GM18868 (cell line): Measurements from ENCODE around the gene ZBTB32.

Experiments
- ATAC-seq: cut with Tn5 transposase; IDR thresholded peaks from one replicate; pipeline ENCODE4 v1.9.1; 2021; ENCODE audit warnings: mild to moderate bottlenecking, moderate library complexity; ENCODE audit not compliant: unreplicated experiment

Gene ZBTB32

GRCh38 chr19:35751839-35752745 lies 47.7 kb downstream of the ZBTB32 start:
- no peak for ATAC-seq

DNA sequence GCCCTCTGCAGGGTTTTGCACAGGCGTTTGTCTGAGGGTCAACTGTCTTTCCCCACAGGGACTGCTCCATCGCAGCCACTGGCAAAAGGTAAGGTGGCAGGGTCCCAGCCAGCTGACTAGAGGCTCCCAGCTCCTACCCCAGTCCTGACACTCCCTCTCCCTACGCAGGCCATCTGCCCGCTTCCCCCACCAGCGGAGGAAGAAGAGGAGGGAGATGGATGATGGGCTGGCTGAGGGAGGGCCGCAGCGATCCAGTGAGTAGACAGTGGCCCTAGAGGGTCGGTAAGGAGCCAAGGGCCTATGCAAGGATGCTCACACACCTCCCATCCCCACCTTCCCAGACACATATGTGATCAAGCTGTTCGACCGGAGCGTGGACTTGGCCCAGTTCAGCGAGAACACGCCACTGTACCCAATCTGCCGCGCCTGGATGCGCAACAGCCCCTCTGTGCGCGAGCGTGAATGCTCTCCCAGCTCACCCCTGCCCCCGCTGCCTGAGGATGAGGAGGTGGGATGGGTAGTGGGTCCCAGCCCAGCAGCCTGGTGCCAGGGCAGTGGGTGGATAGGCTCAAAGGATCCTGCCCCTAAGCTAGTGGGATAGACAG lies 48.5 kb downstream of the ZBTB32 start:
- no peak for ATAC-seq

DNA sequence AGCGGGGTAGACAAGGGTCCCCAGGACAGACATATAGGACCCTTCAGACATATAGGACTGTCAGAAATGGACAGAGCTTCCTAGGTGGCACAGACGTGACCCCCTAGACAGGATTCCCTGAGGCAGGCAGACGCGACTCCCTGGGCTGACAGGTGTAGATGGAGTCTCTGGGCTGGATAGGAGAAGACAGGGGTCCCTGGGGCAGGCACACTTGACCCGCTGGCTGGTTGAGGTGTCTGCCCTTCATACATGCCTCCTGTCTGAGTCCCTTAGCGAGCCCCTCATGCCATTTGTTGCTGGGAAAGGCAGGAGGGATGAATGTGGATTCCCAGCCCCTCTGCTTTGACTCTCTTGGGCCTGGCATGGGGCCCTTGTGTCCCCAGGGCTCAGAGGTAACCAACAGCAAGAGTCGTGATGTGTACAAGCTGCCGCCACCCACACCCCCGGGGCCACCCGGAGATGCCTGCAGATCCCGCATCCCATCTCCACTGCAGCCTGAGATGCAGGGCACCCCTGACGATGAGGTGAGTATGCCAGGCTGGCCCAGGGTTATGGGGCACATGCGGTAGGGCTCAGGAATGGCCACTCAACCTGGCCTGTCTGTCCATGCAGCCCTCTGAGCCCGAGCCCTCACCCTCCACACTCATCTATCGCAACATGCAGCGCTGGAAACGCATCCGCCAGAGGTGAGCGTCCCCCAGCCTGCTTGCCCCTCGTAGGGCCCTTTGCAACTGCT lies 49.4 kb downstream of the ZBTB32 start:
- ATAC-seq: no peak

- ATAC-seq: no peak
Measured at GRCh38 chr19:35754370-35755130, 50.2 kb downstream of the ZBTB32 start.

- no peak for ATAC-seq
Measured at GRCh38 chr19:35755131-35755549, 50.8 kb downstream of the ZBTB32 start.

DNA sequence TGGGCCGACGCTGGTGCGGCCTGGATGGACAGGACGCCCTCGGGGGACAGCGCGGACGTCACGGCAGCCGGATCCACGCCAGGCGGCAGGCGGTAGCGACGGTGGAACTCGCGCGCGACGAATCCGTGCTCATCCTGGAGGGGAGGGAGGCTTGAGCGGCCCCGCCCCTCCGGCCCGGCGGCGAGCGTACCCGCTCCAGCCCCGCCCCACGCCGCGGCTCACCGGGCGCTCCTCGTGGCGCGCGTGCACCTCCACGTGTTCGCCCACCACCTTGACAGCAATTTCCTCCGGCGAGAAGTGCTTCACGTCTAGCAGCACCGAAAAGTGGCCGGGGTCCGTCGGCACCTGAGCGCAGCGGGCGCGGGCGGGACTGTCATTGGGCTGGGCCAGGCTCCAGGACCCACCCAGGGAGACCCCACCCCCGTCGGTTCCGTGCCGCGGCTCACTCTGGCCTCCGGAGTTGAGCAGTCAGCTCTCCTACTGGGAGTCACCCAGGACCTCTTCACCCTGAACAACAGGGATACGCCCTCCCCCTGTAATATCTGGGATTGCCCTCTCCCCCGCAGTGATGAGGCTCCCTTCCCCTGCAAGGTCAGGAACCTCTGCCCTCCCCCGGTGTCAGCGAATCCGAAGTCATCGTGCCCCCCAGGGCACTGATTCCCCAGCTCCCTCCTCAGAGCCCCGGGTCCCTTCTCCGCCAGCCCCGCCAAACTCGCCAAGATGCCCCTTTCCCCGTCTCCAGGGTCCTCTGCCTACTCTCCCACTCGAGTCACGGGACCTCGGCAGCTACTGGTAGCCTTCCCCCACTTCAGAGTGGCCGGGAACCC lies 51.4 kb downstream of the ZBTB32 start:
- ATAC-seq: no peak

DNA sequence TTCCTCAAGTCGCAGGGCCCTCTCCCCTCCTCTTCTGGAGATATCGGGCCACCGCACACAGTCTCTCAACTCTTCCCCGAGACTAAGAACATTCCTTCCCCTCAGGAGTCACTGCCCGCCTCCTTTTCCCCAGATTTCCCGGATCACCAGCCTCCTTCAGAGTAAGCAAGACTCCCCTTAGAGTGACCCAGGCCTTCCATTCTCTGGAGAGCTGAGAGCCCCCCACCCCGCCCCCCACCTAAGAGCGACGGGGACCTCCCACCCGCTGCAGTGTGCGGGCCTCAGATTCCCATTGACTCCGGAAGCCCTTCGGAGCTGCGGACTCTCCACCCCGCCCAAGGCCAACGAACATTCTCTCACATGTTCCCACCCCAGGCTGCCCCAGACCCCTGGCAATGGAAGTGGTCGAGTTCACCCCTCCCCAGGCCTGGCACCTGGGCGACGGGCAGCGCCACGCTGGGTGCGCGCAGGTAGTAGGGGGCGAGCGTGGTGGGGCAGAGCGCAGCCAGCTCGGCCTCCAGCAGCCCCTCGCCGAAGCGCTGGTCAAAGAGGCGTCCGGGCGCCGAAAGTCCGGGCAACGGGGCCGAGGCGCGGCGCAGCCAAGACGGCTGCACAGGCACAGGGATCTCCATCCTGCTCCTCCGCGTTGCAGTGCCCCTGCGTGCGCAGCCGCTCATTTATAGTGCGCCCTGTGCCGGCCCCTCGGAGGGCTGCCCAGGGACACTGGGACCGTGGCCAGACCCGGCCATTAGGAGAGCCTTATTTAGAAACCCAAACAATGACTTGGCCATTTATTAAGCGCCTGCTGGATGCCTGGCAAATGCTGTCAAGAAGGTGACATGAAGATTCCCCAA lies 52.2 kb downstream of the ZBTB32 start, which contains the start of gene HSPB6:
HSPB6 (minus strand) TSS at position 653 of the 854 bp plus-strand sequence; CDS start at position 632, 21 bp downstream.
- no peak for ATAC-seq

DNA sequence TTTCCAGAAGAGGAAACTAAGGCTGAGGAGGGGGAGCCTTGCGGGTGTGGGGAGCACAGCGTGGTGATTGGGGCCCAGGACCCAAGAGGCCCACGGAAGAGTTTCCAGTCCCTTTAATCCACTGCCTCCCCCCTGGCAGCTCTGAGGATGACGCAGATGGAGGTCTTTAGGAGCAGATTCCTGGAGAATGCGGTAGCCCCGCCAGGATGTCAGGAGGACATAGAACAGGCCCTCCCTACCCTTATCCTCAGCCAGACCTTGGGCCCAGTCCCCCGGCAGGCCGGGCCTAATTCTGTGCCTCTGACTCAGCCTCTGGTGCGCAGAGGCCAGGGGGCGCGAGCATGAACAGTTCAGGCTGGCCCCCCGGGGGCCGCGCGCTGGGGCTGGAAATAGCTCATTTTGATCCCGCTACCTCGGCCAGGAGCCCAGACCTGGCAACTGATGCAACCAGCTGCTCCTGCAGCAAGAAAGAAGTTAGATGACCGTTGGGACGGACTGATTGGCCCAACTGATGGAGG lies 52.9 kb downstream of the ZBTB32 start:
- ATAC-seq: no peak

DNA sequence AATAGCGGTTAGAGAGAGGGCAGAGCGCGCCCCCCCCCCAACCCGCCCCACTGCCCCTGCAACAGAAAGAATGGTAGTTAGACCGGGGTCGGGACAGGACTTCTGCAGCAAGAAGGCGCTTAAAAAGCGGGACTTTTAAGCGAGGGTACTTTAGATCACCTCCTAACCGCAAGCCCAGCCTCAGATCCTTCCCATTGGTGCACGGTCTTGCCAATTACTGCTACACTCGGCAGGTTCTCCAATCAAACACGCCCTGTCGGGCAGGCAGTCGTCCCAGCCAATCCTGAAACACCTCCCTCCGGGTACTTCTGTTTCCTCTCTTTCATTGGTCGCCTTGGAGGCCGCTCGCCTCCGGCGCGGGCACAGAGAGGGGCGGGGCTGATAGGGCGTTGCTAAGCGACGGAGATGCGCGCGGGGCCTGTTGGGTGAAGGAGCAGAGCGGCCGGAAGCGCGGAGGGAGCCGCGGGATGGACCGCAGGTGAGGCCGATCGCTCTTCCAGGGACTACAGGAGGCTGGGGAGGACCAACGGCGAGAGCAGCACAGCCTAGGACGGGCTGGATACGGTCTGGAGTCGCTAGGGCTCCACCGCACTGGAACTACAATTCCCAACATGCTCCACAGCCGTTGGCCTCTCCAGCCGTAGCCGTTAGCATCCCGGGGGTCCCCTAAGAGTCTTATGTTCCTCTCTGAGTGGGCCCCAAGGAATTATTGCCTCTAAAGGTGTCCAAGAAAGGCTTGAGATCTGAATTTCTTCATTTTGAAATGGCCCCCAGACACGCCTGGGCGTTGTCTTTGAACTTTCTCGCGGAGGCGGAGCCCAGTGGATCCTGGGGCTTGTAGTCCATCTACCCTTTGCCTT lies 53.6 kb downstream of the ZBTB32 start, which contains the start of gene PROSER3:
PROSER3 (plus strand) TSS at position 428 of the 860 bp plus-strand sequence; CDS start at position 468, 40 bp downstream.
- peak; percentile 95 for ATAC-seq

GRCh38 chr19:35759697-35760096 lies 55.3 kb downstream of the ZBTB32 start:
- ATAC-seq: no peak

- no peak for ATAC-seq
Measured at GRCh38 chr19:35760711-35761349, 56.5 kb downstream of the ZBTB32 start.

DNA sequence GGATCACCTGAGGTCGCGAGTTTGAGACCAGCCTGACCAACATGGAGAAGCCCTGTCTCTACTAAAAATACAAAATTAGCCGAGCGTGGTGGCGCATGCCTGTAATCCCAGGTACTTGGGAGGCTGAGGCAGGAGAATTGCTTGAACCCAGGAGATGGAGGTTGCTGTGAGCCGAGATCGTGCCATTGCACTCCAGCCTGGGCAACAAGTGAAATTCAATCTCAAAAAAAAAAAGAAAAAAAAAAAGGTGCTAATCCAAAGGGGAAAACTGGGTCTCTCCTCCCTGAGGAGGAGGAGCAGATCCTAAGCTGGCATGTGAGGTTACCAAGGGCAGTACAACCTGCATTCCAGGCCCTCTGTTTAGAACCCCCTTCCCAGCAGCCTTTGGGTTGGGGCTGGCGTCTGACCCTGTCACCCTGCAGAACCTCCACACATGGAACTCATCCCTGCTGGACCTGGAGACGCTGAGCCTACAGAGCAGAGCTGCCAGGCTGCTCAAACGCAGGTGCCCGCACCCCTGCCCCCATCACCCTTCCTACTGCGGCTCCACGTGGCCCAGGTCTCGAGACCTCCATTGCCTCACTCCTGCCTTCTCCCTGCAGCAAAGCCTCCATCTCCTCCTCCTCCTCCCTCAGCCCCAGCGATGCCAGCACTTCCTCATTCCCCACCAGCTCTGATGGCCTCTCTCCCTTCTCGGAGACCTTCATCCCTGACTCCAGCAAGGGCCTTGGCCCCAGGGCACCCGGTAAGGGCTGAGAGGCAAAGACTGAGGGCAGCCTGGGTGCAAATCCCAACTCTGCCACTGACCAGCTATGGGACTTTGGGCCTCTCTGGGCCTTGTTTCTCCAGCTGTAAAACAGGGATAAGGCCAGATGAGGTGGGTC lies 60.3 kb downstream of the ZBTB32 start:
- no peak for ATAC-seq
